ENCODE measurements around the gene PC.

Gene PC

DNA sequence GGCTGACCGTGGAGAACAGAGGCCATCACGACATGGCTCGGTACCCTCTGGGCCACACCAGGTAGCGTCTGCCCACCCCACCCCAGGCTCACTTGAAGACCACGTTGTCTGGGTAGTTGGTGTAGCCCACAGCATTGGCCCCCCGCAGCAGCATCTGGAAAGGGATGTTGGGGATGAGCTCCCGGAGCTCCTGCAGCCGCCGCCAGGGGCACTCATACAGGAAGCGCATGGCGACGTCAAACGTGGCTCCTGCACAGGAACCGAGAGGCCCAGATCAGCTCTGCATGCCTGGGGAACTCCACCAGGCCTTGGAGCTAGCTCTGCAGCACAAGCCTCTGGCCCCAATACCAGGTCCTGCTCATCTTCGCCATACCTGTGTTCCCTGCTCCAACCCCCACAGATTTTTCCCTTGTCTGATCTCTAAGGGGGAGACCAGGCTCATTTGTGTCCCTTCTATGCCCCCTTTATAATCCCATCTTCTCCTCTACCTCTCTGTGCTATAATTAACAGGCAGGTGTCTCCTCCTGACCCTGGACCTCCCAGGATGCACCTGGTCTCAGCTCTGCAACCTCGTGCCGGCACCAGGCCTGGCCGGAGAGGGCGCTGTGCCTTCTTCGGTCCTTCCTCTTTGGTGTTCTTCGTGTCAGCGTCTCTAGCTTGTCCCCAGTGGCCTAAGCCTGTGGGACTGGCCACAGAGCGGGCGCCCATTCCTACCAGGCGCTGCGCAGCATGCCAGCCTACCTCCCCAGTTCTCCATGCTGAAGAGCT lies 106.3 kb downstream of the PC start:
- peaks cover 0 to 2% (median 0%) of the 10 kb centered on the region in 11 experiments; a peak in 3 of 22 replicates for H4K20me1 ChIP-seq
- H3K4me3 ChIP-seq, result no peak overlapping the region
- H3K9ac ChIP-seq, result peak overlapping the region in 9 of 11 experiments; percentile 9 to 98 (median 54); a peak in 15 of 22 replicates
- H3K9me3 ChIP-seq (replicated peaks in 1 of 11), result no peaks in the 10 kb centered on the region
- peaks cover 46 to 62% (median 54%) of the 10 kb centered on the region in 10 experiments for H3K4me1 ChIP-seq
- peaks cover 12 to 36% (median 24%) of the 10 kb centered on the region in 11 experiments for H3K36me3 ChIP-seq
- no peak for TF ChIP-seq Cebpa-rat (IDR thresholded peaks at IDR 0.05)
- peak overlapping the region in 9 of 11 experiments; percentile 53 to 100 (median 99); a peak in 18 of 22 replicates for H3K27ac ChIP-seq
- H3K4me2 ChIP-seq, result peak overlapping the region; percentile 45 to 87 (median 69)
- H3K27me3 ChIP-seq, result no peaks in the 10 kb centered on the region

GRCh38 chr11:66851239-66851596 lies 107.0 kb downstream of the PC start:
- H4K20me1 ChIP-seq, result peaks cover 0 to 9% (median 0%) of the 10 kb centered on the region in 11 experiments; a peak in 7 of 22 replicates
- H3K9me3 ChIP-seq (replicated peaks in 1 of 11), result no peaks in the 10 kb centered on the region
- peaks cover 46 to 69% (median 60%) of the 10 kb centered on the region in 10 experiments for H3K4me1 ChIP-seq
- H3K4me2 ChIP-seq, result peak overlapping the region; percentile 45 to 87 (median 69)
- H3K4me3 ChIP-seq, result no peak overlapping the region
- H3K27ac ChIP-seq, result peak overlapping the region in 9 of 11 experiments; percentile 53 to 100 (median 99); a peak in 17 of 22 replicates
- H3K27me3 ChIP-seq, result no peaks in the 10 kb centered on the region
- peaks cover 18 to 43% (median 30%) of the 10 kb centered on the region in 11 experiments for H3K36me3 ChIP-seq
- H3K9ac ChIP-seq, result peak overlapping the region in 6 of 11 experiments; percentile 50 to 98 (median 62); a peak in 8 of 22 replicates
- no peak for TF ChIP-seq Cebpa-rat (IDR thresholded peaks at IDR 0.05)

DNA sequence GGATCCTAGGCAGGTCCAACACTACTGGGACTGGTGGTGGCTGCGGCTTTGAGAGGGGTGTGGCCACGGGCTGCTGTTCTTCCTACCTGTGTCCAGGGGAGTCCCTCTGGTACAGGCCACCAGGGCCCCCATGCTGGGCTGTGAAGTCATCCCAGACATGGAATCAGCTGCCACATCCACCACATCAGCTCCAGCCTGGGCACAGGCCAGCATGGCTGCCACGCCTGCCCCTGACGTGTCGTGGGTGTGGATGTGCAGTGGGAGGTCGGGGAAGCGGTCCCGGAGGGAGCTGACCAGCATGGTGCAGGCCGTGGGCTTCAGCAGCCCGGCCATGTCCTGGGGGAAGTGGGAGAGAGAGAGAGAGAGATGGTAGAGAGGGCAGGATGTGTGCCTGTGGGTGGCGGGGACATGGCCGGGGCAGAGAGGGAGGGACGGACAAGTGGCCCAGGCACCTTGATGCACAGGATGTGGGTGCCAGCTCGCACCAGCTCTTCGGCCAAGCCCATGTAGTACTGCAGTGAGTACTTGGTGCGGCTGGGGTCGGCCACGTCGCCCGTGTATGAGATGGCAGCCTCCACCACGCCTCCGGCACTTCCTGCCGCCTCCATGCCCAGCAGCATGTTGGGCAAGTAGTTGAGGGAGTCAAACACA lies 107.5 kb downstream of the PC start:
- peak overlapping the region in 9 of 11 experiments; percentile 53 to 100 (median 99); a peak in 16 of 22 replicates for H3K27ac ChIP-seq
- peaks cover 0 to 13% (median 4%) of the 10 kb centered on the region in 11 experiments; a peak in 9 of 22 replicates for H4K20me1 ChIP-seq
- no peaks in the 10 kb centered on the region for H3K9me3 ChIP-seq (replicated peaks in 1 of 11)
- H3K4me2 ChIP-seq, result peak overlapping the region; percentile 45 to 87 (median 69)
- no peak for TF ChIP-seq Cebpa-rat (IDR thresholded peaks at IDR 0.05)
- H3K36me3 ChIP-seq, result peaks cover 23 to 48% (median 36%) of the 10 kb centered on the region in 11 experiments
- H3K9ac ChIP-seq, result peak overlapping the region in 5 of 11 experiments; percentile 50 to 98 (median 71); a peak in 6 of 22 replicates
- H3K27me3 ChIP-seq, result no peaks in the 10 kb centered on the region
- peaks cover 44 to 72% (median 63%) of the 10 kb centered on the region in 10 experiments for H3K4me1 ChIP-seq
- H3K4me3 ChIP-seq, result no peak overlapping the region

DNA sequence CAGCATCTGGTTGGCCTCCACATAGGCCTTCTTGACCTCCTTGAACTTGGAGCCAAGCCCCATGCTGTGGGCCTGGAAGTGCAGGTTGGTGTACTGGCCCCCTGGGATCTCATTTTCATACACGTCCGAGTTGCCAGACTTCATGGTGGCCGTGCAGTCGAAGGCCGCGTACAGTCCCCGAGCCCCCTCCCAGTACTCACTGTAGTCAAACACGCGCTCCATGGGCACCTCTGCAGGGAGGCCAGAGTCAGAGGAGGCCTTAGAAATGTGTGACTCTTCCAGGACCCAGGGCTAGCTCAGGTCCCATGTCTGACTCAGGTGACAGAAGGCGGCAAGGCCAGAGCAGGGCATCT lies 108.0 kb downstream of the PC start:
- peak overlapping the region in 2 of 11 experiments; percentile 53 to 69; a peak in 3 of 22 replicates for H3K4me2 ChIP-seq
- peaks cover 0 to 18% (median 6%) of the 10 kb centered on the region in 11 experiments; a peak in 11 of 22 replicates for H4K20me1 ChIP-seq
- H3K36me3 ChIP-seq, result peaks cover 28 to 53% (median 41%) of the 10 kb centered on the region in 11 experiments
- TF ChIP-seq Cebpa-rat (IDR thresholded peaks at IDR 0.05), result no peak
- H3K9me3 ChIP-seq (replicated peaks in 1 of 11), result no peaks in the 10 kb centered on the region
- peaks cover 38 to 72% (median 62%) of the 10 kb centered on the region in 10 experiments for H3K4me1 ChIP-seq
- no peak overlapping the region for H3K9ac ChIP-seq
- H3K27me3 ChIP-seq, result no peaks in the 10 kb centered on the region
- H3K4me3 ChIP-seq, result no peak overlapping the region
- peak overlapping the region in 6 of 11 experiments; percentile 72 to 100 (median 99); a peak in 5 of 22 replicates for H3K27ac ChIP-seq

DNA sequence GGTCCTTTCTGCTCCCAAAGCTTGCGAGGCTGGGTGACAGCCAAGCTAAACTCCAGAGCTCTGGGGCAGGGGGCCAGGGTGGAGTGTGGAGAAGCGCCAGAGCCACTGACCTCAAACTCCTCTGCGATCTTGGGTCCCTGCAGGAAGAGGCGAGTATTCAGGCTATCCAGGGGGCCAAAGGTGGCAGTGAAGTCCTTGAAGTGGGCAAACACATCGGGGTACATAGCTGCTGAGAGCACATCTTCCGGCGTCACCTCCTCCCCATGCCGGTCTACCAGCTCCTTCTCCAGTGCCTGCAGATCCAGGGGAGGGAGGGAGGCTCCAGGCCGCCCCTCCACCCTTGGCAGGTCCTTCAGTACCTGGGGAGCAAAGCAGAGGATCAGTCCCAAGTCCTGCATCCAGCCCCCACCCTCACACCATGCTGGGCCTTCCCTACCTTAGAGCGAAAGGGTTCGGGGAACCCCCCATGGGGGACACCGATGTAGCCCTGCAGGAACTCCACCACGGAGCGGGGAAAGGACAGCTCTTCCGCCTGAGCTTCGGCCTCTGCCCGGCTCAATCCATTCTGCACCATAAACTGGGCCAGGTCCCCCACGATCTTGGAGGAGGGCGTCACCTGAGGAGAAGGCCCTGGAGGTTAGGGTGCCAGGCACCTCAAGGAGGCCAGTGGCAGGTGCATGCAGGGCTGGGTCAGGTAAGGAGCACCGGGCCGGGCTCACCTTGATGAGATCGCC lies 108.5 kb downstream of the PC start:
- no peaks in the 10 kb centered on the region for H3K9me3 ChIP-seq (replicated peaks in 1 of 11)
- peaks cover 34 to 58% (median 46%) of the 10 kb centered on the region in 11 experiments for H3K36me3 ChIP-seq
- no peaks in the 10 kb centered on the region for H3K27me3 ChIP-seq
- H4K20me1 ChIP-seq, result peaks cover 0 to 24% (median 12%) of the 10 kb centered on the region in 11 experiments; a peak in 13 of 22 replicates
- H3K9ac ChIP-seq, result no peak overlapping the region
- peaks cover 35 to 72% (median 62%) of the 10 kb centered on the region in 10 experiments for H3K4me1 ChIP-seq
- H3K4me3 ChIP-seq, result no peak overlapping the region
- no peak for TF ChIP-seq Cebpa-rat (IDR thresholded peaks at IDR 0.05)
- no peak overlapping the region for H3K4me2 ChIP-seq
- H3K27ac ChIP-seq, result no peak overlapping the region

- no peak for TF ChIP-seq Cebpa-rat (IDR thresholded peaks at IDR 0.05)
Measured at GRCh38 chr11:66848671-66849500, 109.3 kb downstream of the PC start.

DNA sequence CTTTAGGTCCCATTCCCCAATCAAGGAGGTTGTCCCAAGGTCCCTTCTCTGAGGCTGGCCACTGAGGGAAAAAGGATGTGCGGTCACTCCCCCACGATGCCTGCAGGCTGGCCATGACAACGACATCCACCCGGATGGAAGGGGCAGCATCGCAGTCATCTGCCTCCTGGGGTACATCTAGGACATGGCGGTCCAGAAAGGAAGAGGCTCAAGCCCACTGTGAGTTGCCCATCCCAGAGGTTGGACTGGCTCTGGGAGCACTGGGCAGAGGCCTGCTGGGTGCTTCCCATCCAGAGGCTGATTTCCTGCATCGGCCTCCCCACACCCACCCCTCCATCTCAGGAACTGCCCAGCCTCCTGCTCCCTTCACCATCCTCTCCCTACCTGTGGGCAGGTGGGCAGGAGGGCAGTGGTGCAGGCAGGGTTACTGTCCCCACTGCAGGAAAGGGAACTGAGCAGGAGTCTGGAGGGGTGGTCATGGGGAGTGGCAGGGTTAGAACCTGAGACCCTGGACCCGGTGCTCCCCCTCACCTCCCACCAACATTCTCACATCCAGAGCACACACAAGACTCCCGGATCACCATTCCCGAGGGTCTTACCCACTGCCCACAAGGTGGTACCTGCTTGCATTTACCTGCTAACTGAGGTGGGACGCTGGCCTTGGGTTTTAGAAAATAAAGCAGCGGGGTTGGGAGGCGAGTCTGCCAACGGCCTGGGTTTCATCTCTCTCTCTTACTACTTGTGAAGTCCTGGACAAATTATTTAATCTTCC lies 110.5 kb downstream of the PC start:
- H3K27me3 ChIP-seq, result no peaks in the 10 kb centered on the region
- 0 out of 22 replicates have a peak overlapping the region, but pooled peaks of 1 of the 11 experiments have one; percentile 11 for H3K27ac ChIP-seq
- peak overlapping the region in 2 of 11 experiments; percentile 12 to 37; a peak in 2 of 22 replicates for H3K4me2 ChIP-seq
- H4K20me1 ChIP-seq, result peaks cover 0 to 35% (median 23%) of the 10 kb centered on the region in 11 experiments; a peak in 14 of 22 replicates
- H3K4me1 ChIP-seq, result peaks cover 30 to 65% (median 54%) of the 10 kb centered on the region in 10 experiments
- H3K36me3 ChIP-seq, result peaks cover 35 to 63% (median 47%) of the 10 kb centered on the region in 11 experiments
- H3K4me3 ChIP-seq, result no peak overlapping the region
- H3K9ac ChIP-seq, result peak overlapping the region in 2 of 11 experiments; percentile 10 to 18; a peak in 1 of 22 replicates
- no peaks in the 10 kb centered on the region for H3K9me3 ChIP-seq (replicated peaks in 1 of 11)
- TF ChIP-seq Cebpa-rat (IDR thresholded peaks at IDR 0.05), result no peak

More at GRCh38 chr11:66848671-66849500, 109.3 kb downstream of the PC start:
- peaks cover 0 to 32% (median 20%) of the 10 kb centered on the region in 11 experiments; a peak in 14 of 22 replicates for H4K20me1 ChIP-seq
- H3K4me1 ChIP-seq, result peaks cover 35 to 72% (median 62%) of the 10 kb centered on the region in 10 experiments
- H3K27ac ChIP-seq, result no peak overlapping the region
- H3K9me3 ChIP-seq (replicated peaks in 1 of 11), result no peaks in the 10 kb centered on the region
- no peak overlapping the region for H3K4me2 ChIP-seq
- H3K4me3 ChIP-seq, result no peak overlapping the region
- no peak overlapping the region for H3K9ac ChIP-seq
- H3K27me3 ChIP-seq, result no peaks in the 10 kb centered on the region
- peaks cover 35 to 63% (median 47%) of the 10 kb centered on the region in 11 experiments for H3K36me3 ChIP-seq
